ENCODE data around the gene SIGLEC15.

SIGLEC15 gene

GRCh38 chr18:45860492-45860891 is 35.0 kb downstream of the SIGLEC15 start:
- Histone ChIP-seq H3K4me3 (ENCODE audit: low read depth, low read length) (no peak overlapping the region), H3K36me3 (ENCODE audit: insufficient read depth, low read length) (peaks cover 82% of the 10 kb centered on the region), H3K27me3 (ENCODE audit: insufficient read depth, low read length) (no peaks in the 10 kb centered on the region), H3K27ac (ENCODE audit: low read depth, low read length) (no peak overlapping the region), H2AFZ (ENCODE audit: low read length, unreplicated experiment) (no peak overlapping the region), H3K79me2 (ENCODE audit: control insufficient read depth, insufficient read depth, low read length, unreplicated experiment) (no peaks in the 10 kb centered on the region), H3K4me1 (ENCODE audit: control insufficient read depth, insufficient read depth, low read length, unreplicated experiment) (no peaks in the 10 kb centered on the region)

DNA sequence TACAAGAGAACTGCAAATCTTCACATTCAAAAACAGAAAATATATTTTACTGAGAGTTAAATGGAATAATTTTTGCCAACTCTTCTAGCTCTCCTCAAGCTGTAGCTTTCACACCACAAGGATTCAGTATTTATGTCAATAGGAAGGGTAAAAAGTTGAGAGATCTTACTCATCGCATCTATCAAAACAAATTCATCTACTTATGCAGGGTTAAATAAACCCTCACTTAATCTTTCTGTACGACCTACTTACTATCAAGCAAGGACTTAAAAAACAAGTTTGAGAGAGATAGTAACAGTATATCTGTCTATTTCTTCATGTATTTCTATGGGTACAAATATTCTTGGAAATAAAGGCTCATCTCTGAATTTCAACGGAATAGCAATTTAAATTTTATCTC is 35.5 kb downstream of the SIGLEC15 start:
- H3K4me3 ChIP-seq (ENCODE audit: low read depth, low read length) = no peak overlapping the region
- no peak overlapping the region for H2AFZ ChIP-seq (ENCODE audit: low read length, unreplicated experiment)
- H3K36me3 ChIP-seq (ENCODE audit: insufficient read depth, low read length) = peaks cover 82% of the 10 kb centered on the region
- no peaks in the 10 kb centered on the region for H3K79me2 ChIP-seq (ENCODE audit: control insufficient read depth, insufficient read depth, low read length, unreplicated experiment)
- H3K4me1 ChIP-seq (ENCODE audit: control insufficient read depth, insufficient read depth, low read length, unreplicated experiment) = no peaks in the 10 kb centered on the region
- H3K27me3 ChIP-seq (ENCODE audit: insufficient read depth, low read length) = no peaks in the 10 kb centered on the region
- no peak overlapping the region for H3K27ac ChIP-seq (ENCODE audit: low read depth, low read length)

DNA sequence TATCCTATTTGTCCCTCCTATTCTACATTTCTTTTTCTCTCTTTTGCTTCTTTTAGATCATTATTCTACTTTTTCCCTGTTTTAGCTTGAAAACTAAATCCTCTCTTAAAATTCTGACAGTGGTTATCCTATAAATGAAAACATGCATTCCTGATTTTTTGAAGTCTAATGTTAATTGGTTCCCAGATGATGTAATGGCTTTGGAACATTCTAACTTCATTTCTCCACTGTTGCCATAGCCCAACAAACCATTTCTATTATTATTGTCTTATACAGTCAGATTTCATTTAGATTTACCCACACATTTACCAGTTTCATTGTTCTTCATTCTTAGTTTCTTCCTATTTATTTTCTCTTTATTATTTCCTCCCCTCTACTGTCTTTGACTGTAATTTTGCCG is 36.5 kb downstream of the SIGLEC15 start:
- Histone ChIP-seq H3K36me3 (ENCODE audit: insufficient read depth, low read length) (peaks cover 83% of the 10 kb centered on the region), H3K4me3 (ENCODE audit: low read depth, low read length) (no peak overlapping the region), H3K27ac (ENCODE audit: low read depth, low read length) (no peak overlapping the region), H3K27me3 (ENCODE audit: insufficient read depth, low read length) (no peaks in the 10 kb centered on the region), H2AFZ (ENCODE audit: low read length, unreplicated experiment) (no peak overlapping the region), H3K79me2 (ENCODE audit: control insufficient read depth, insufficient read depth, low read length, unreplicated experiment) (no peaks in the 10 kb centered on the region), H3K4me1 (ENCODE audit: control insufficient read depth, insufficient read depth, low read length, unreplicated experiment) (no peaks in the 10 kb centered on the region)

DNA sequence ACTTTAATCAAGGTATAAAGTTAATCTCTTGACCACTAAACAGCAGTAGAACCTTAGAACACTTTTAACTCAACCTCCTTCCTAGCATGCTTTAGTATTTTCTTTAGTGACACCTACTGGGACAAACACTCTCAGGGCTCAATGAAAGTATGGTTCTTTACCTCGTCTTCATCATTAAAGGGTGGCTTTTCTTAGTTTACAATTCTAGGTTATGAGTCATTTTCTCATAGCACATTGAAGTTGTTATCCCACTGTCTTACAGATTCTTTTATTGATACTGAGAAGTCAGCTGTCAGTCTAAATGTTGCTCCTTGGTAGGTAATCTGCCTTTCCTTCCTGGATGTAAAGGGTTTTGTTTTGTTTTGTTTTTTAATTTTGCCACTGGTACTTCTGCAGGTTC is 38.0 kb downstream of the SIGLEC15 start:
- Histone ChIP-seq H3K27me3 (ENCODE audit: insufficient read depth, low read length) (no peaks in the 10 kb centered on the region), H3K79me2 (ENCODE audit: control insufficient read depth, insufficient read depth, low read length, unreplicated experiment) (no peaks in the 10 kb centered on the region), H3K36me3 (ENCODE audit: insufficient read depth, low read length) (peaks cover 84% of the 10 kb centered on the region), H3K4me3 (ENCODE audit: low read depth, low read length) (no peak overlapping the region), H3K4me1 (ENCODE audit: control insufficient read depth, insufficient read depth, low read length, unreplicated experiment) (no peaks in the 10 kb centered on the region), H3K27ac (ENCODE audit: low read depth, low read length) (no peak overlapping the region), H2AFZ (ENCODE audit: low read length, unreplicated experiment) (no peak overlapping the region)

DNA sequence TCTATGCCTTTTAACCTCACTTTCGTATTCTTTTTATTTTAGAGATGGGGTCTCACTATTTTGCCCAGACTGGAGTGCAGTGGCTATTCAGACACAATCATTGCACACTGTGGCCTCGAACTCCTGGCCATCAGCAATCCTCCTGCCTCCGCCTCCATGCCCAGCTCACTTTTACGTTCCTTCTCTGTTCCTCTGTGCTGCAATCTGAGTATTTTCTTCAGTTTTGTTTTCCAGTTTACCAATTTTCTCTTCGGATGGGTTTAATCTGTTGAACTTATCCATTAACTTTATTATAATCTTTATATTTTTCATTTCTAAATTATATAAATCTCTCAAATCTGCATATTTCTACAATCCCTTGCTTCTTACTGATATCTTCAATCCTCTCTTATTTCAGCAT is 38.6 kb downstream of the SIGLEC15 start:
- no peaks in the 10 kb centered on the region for H3K4me1 ChIP-seq (ENCODE audit: control insufficient read depth, insufficient read depth, low read length, unreplicated experiment)
- no peaks in the 10 kb centered on the region for H3K79me2 ChIP-seq (ENCODE audit: control insufficient read depth, insufficient read depth, low read length, unreplicated experiment)
- H3K27ac ChIP-seq (ENCODE audit: low read depth, low read length) = no peak overlapping the region
- H3K4me3 ChIP-seq (ENCODE audit: low read depth, low read length) = no peak overlapping the region
- H3K27me3 ChIP-seq (ENCODE audit: insufficient read depth, low read length) = no peaks in the 10 kb centered on the region
- H2AFZ ChIP-seq (ENCODE audit: low read length, unreplicated experiment) = no peak overlapping the region
- peaks cover 78% of the 10 kb centered on the region for H3K36me3 ChIP-seq (ENCODE audit: insufficient read depth, low read length)

- Histone ChIP-seq H3K27me3 (ENCODE audit: insufficient read depth, low read length) (no peaks in the 10 kb centered on the region), H3K4me3 (ENCODE audit: low read depth, low read length) (no peak overlapping the region), H2AFZ (ENCODE audit: low read length, unreplicated experiment) (no peak overlapping the region), H3K79me2 (ENCODE audit: control insufficient read depth, insufficient read depth, low read length, unreplicated experiment) (no peaks in the 10 kb centered on the region), H3K27ac (ENCODE audit: low read depth, low read length) (no peak overlapping the region), H3K36me3 (ENCODE audit: insufficient read depth, low read length) (peaks cover 78% of the 10 kb centered on the region), H3K4me1 (ENCODE audit: control insufficient read depth, insufficient read depth, low read length, unreplicated experiment) (no peaks in the 10 kb centered on the region)
These were observed 40.0 kb downstream of the SIGLEC15 start for GRCh38 chr18:45865466-45865865.

DNA sequence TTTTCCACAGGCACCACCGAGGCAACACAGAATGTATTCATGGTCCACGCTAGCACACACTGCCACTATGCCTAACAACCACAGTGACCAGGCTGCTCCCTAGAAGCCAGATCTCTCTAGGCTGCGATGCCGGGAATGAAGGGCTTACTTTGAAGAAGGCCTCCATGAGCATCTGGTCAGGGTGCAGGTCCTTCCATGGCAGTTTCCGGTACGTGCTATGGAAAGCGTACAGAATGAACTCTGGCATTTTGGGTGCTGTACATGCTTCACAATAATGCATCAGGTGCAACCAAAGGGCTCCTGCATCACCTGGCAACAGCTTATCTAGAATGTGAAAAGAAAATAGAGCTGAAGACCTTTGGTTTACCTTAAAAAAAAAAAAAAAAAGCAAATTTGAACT is 44.9 kb downstream of the SIGLEC15 start:
- Histone ChIP-seq H3K36me3 (ENCODE audit: insufficient read depth, low read length) (peaks cover 58% of the 10 kb centered on the region), H3K27me3 (ENCODE audit: insufficient read depth, low read length) (no peaks in the 10 kb centered on the region), H3K27ac (ENCODE audit: low read depth, low read length) (no peak overlapping the region), H3K4me3 (ENCODE audit: low read depth, low read length) (no peak overlapping the region), H2AFZ (ENCODE audit: low read length, unreplicated experiment) (no peak overlapping the region), H3K79me2 (ENCODE audit: control insufficient read depth, insufficient read depth, low read length, unreplicated experiment) (peaks cover 3% of the 10 kb centered on the region), H3K4me1 (ENCODE audit: control insufficient read depth, insufficient read depth, low read length, unreplicated experiment) (peaks cover 13% of the 10 kb centered on the region)

GRCh38 chr18:45871431-45872084 is 46.1 kb downstream of the SIGLEC15 start:
- H3K79me2 ChIP-seq (ENCODE audit: control insufficient read depth, insufficient read depth, low read length, unreplicated experiment) = peaks cover 3% of the 10 kb centered on the region
- no peaks in the 10 kb centered on the region for H3K27me3 ChIP-seq (ENCODE audit: insufficient read depth, low read length)
- H3K36me3 ChIP-seq (ENCODE audit: insufficient read depth, low read length) = peaks cover 60% of the 10 kb centered on the region
- H3K4me3 ChIP-seq (ENCODE audit: low read depth, low read length) = no peak overlapping the region
- H3K4me1 ChIP-seq (ENCODE audit: control insufficient read depth, insufficient read depth, low read length, unreplicated experiment) = peaks cover 13% of the 10 kb centered on the region
- no peak overlapping the region for H3K27ac ChIP-seq (ENCODE audit: low read depth, low read length)
- no peak overlapping the region for H2AFZ ChIP-seq (ENCODE audit: low read length, unreplicated experiment)

DNA sequence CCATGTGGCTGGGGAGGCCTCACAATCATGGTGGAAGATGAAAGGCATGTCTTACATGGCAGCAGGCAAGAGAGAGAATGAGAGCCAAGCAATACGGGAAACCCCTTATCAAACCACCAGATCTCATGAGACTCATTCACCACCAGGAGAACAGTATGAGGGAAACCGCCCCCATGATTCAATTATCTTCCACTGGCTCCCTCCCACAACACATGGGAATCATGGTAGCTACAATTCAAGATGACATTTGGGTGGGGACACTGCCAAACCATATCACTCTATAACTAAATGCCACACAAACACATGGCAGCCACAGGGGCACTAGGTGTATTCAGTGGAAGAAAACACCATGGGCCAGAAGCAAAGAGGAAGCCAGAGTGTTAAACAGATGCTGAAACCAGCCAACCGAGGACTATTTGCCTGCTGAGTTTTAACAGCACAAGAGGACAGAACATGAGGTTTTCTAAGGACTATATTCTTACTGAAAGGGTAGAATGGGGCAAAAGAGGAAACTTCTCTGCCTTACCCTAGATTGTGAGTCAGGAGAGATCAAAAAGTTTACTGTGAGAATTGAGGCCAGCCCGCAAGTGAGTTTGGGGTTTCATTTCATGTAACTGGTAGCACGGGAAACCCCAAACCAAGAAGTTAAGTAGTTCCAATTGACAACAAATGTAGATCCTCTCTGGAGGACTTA is 49.2 kb downstream of the SIGLEC15 start:
- H3K27ac ChIP-seq (ENCODE audit: low read depth, low read length) = no peak overlapping the region
- H3K4me1 ChIP-seq (ENCODE audit: control insufficient read depth, insufficient read depth, low read length, unreplicated experiment) = peaks cover 13% of the 10 kb centered on the region
- peaks cover 3% of the 10 kb centered on the region for H3K79me2 ChIP-seq (ENCODE audit: control insufficient read depth, insufficient read depth, low read length, unreplicated experiment)
- peaks cover 55% of the 10 kb centered on the region for H3K36me3 ChIP-seq (ENCODE audit: insufficient read depth, low read length)
- H3K4me3 ChIP-seq (ENCODE audit: low read depth, low read length) = no peak overlapping the region
- no peak overlapping the region for H2AFZ ChIP-seq (ENCODE audit: low read length, unreplicated experiment)
- no peaks in the 10 kb centered on the region for H3K27me3 ChIP-seq (ENCODE audit: insufficient read depth, low read length)

- no peaks in the 10 kb centered on the region for H3K27me3 ChIP-seq (ENCODE audit: insufficient read depth, low read length)
- no peak overlapping the region for H3K4me3 ChIP-seq (ENCODE audit: low read depth, low read length)
- H3K36me3 ChIP-seq (ENCODE audit: insufficient read depth, low read length) = peaks cover 44% of the 10 kb centered on the region
- H3K79me2 ChIP-seq (ENCODE audit: control insufficient read depth, insufficient read depth, low read length, unreplicated experiment) = no peaks in the 10 kb centered on the region
- H3K27ac ChIP-seq (ENCODE audit: low read depth, low read length) = no peak overlapping the region
- peaks cover 10% of the 10 kb centered on the region for H3K4me1 ChIP-seq (ENCODE audit: control insufficient read depth, insufficient read depth, low read length, unreplicated experiment)
- no peak overlapping the region for H2AFZ ChIP-seq (ENCODE audit: low read length, unreplicated experiment)
These were observed 50.7 kb downstream of the SIGLEC15 start for GRCh38 chr18:45876161-45876560.

GRCh38 chr18:45877403-45877802 is 51.9 kb downstream of the SIGLEC15 start:
- Histone ChIP-seq H3K4me3 (ENCODE audit: low read depth, low read length) (no peak overlapping the region), H3K27me3 (ENCODE audit: insufficient read depth, low read length) (no peaks in the 10 kb centered on the region), H2AFZ (ENCODE audit: low read length, unreplicated experiment) (no peak overlapping the region), H3K4me1 (ENCODE audit: control insufficient read depth, insufficient read depth, low read length, unreplicated experiment) (no peaks in the 10 kb centered on the region), H3K36me3 (ENCODE audit: insufficient read depth, low read length) (peaks cover 40% of the 10 kb centered on the region), H3K79me2 (ENCODE audit: control insufficient read depth, insufficient read depth, low read length, unreplicated experiment) (no peaks in the 10 kb centered on the region), H3K27ac (ENCODE audit: low read depth, low read length) (no peak overlapping the region)

All from ACC112 (cell line).